ENCODE measurements around the gene TBC1D3I.
"Not testable (repeated sequence)": the region's sequence is repeated elsewhere in the genome, so short reads cannot be mapped to it uniquely, and the experiment has no call there.

Gene TBC1D3I

DNA sequence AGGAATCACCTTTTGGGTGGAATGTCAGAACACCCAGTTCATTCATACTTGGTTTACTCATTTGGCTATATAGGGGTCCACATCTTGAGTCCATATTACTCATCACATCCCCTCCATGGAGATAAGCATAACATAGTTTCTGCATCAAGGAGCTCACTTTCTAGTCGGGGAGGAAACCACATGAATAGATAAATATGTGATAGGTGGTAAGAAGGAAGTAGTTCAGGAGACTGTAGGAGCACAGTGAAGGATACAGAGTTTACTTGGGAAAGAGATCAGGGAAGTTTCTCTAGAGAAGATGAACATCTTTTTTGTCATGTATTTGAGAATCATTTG lies 57.9 kb downstream of the TBC1D3I start:
- H3K36me3 ChIP-seq (ENCODE audit: control insufficient read depth in 2 of 2, insufficient read depth in 2 of 2, low read length in 2 of 2); H3K9me3 ChIP-seq (ENCODE audit: control insufficient read depth in 2 of 2, low read length in 2 of 2); H3K4me1 ChIP-seq (ENCODE audit: control insufficient read depth in 2 of 2, insufficient read depth in 2 of 2, low read length in 2 of 2); H3K9ac ChIP-seq (ENCODE audit: low read depth in 1 of 2, low read length in 2 of 2); H3K27me3 ChIP-seq (ENCODE audit: control insufficient read depth in 2 of 2, insufficient read depth in 2 of 2, low read length in 2 of 2); H3K4me3 ChIP-seq (ENCODE audit: low read length in 2 of 2); H3K27ac ChIP-seq (ENCODE audit: low read depth in 2 of 2, low read length in 2 of 2): not testable (repeated sequence)

DNA sequence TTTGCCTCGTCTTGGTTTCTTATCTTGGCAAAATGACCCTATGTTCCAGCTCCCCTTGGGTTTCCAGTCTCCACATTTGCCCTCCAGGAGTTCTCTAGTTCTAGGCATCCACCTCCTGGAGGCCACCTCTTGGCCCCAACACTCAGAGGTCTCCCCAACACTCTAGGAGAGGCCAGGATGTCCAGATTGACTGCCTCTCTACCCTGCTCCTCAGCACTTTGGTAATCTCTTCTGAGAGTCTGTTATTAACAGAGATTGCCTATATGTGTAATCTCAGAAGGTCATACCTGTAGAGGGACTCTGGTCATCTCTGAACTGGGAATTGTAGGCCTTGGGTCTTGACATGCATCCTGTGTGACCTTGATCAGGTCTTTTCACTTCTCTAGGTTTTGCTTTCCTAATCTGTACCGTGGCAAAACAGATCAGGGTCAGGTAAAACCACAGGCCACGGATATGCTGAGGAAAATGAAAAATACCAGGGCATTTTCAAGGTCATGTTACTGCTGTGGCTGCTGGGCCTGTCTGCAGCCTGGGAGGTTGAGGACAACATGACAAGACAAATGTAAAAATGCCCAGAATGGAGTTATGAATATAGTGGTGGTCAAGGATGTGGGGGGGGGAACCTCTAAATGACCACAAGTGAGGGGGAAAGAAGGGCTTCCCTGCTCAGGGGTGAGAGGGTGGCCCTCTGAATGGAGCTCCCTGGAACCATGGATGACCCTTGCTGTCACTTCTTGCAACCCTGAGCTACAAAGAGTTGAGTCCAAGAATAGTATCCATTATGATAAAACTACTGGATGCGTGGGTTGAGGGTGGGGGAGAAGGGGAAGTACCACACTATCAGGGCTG lies 58.5 kb downstream of the TBC1D3I start:
- no peak overlapping the region for H3K27ac ChIP-seq (ENCODE audit: low read depth in 2 of 2, low read length in 2 of 2)
- no peaks in the 10 kb centered on the region for H3K9me3 ChIP-seq (ENCODE audit: control insufficient read depth in 2 of 2, low read length in 2 of 2)
- H3K27me3 ChIP-seq (ENCODE audit: control insufficient read depth in 2 of 2, insufficient read depth in 2 of 2, low read length in 2 of 2), result no peaks in the 10 kb centered on the region
- no peak overlapping the region for H3K4me3 ChIP-seq (ENCODE audit: low read length in 2 of 2)
- no peaks in the 10 kb centered on the region for H3K4me1 ChIP-seq (ENCODE audit: control insufficient read depth in 2 of 2, insufficient read depth in 2 of 2, low read length in 2 of 2)
- H3K9ac ChIP-seq (ENCODE audit: low read depth in 1 of 2, low read length in 2 of 2), result no peak overlapping the region
- no peaks in the 10 kb centered on the region for H3K36me3 ChIP-seq (ENCODE audit: control insufficient read depth in 2 of 2, insufficient read depth in 2 of 2, low read length in 2 of 2)

- no peak overlapping the region for H3K27ac ChIP-seq (ENCODE audit: low read depth in 2 of 2, low read length in 2 of 2)
- H3K36me3 ChIP-seq (ENCODE audit: control insufficient read depth in 2 of 2, insufficient read depth in 2 of 2, low read length in 2 of 2), result no peaks in the 10 kb centered on the region
- H3K9ac ChIP-seq (ENCODE audit: low read depth in 1 of 2, low read length in 2 of 2), result no peak overlapping the region
- no peak overlapping the region for H3K4me3 ChIP-seq (ENCODE audit: low read length in 2 of 2)
- no peaks in the 10 kb centered on the region for H3K27me3 ChIP-seq (ENCODE audit: control insufficient read depth in 2 of 2, insufficient read depth in 2 of 2, low read length in 2 of 2)
- no peaks in the 10 kb centered on the region for H3K9me3 ChIP-seq (ENCODE audit: control insufficient read depth in 2 of 2, low read length in 2 of 2)
- no peaks in the 10 kb centered on the region for H3K4me1 ChIP-seq (ENCODE audit: control insufficient read depth in 2 of 2, insufficient read depth in 2 of 2, low read length in 2 of 2)
Measured at GRCh38 chr17:36204724-36205500, 59.5 kb downstream of the TBC1D3I start.
